PC-3 (cell line): Measurements from ENCODE around the gene SPRTN. TPM values are rescaled to one million over a fixed set of nuclear protein-coding genes. Genes with fewer than 3 reads are reported as not detected.

Experiments
- ATAC-seq: fragments of 200-7000 bp; cut with Tn5 transposase; 2 replicates; pipeline ENCODE4 v1.9.1; 2020; ENCODE audit warnings: mild to moderate bottlenecking, moderate library complexity
- BruUV-seq: library from RNA; stranded (reverse); fragments of 400-500 nt; replicated peaks from 2 replicates; lab custom pipeline; 2021; lab: Mats Ljungman, UMichigan
- CTCF ChIA-PET: fragments of 300-600 bp; sonication (Branson Sonifier 250); formaldehyde crosslinking; loops from one replicate; lab custom pipeline; 2022; ENCODE audit warnings: antibody characterized with exemption; lab: Charles Lee
- POLR2A ChIA-PET: fragments of 300-600 bp; sonication (Branson Sonifier 250); formaldehyde crosslinking; loops from one replicate; lab custom pipeline; 2022; ENCODE audit warnings: antibody characterized with exemption; ENCODE audit not compliant: unreplicated experiment; lab: Charles Lee
- DNase-seq: peaks from one replicate; pipeline ENCODE4 v3.0.0-alpha.2; 2015
- H2AFZ ChIP-seq: fragments of 300-600 bp; sonication (generic); 2 replicates; pipeline ENCODE4 v1.6.0; 2016; ENCODE audit warnings: antibody characterized with exemption, low read length
- H3F3A ChIP-seq: fragments of 300-600 bp; sonication (generic); one replicate; pipeline ENCODE4 v1.6.0; 2017; ENCODE audit warnings: antibody characterized with exemption, low read length, control low read depth, mild to moderate bottlenecking; ENCODE audit not compliant: unreplicated experiment
- H3K27ac ChIP-seq: fragments of 300-600 bp; sonication (generic); 2 replicates; pipeline ENCODE4 v1.5.1; 2016; ENCODE audit warnings: mild to moderate bottlenecking, low read length
- H3K27me3 ChIP-seq: fragments of 300-600 bp; sonication (generic); 2 replicates; pipeline ENCODE4 v1.6.1; 2016; ENCODE audit warnings: low read length, mixed read lengths
- H3K36me3 ChIP-seq: fragments of 300-600 bp; sonication (generic); 2 replicates; pipeline ENCODE4 v1.6.1; 2016; ENCODE audit warnings: low read depth, mixed run types, low read length, mixed read lengths
- H3K4me1 ChIP-seq: fragments of 300-600 bp; sonication (generic); 2 replicates; pipeline ENCODE4 v1.5.1; 2016; ENCODE audit warnings: low read length; ENCODE audit not compliant: insufficient read depth
- H3K4me2 ChIP-seq: fragments of 300-600 bp; sonication (generic); 2 replicates; pipeline ENCODE4 v1.6.0; 2016; ENCODE audit warnings: low read length
- H3K4me3 ChIP-seq: fragments of 300-600 bp; sonication (generic); 2 replicates; pipeline ENCODE4 v1.5.1; 2016; ENCODE audit warnings: mild to moderate bottlenecking, low read length, mixed read lengths
- H3K79me2 ChIP-seq: fragments of 300-600 bp; sonication (generic); 2 replicates; pipeline ENCODE4 v1.6.1; 2017; ENCODE audit warnings: low read length, mixed read lengths
- H3K9ac ChIP-seq: fragments of 300-600 bp; sonication (generic); 2 replicates; pipeline ENCODE4 v1.6.0; 2016; ENCODE audit warnings: mild to moderate bottlenecking, low read length
- H3K9me2 ChIP-seq: fragments of 300-600 bp; sonication (generic); replicated peaks from 2 replicates; pipeline ENCODE4 v1.6.1; 2016; ENCODE audit warnings: mixed run types, low read length, mixed read lengths
- H3K9me3 ChIP-seq: fragments of 300-600 bp; sonication (generic); 2 replicates; pipeline ENCODE4 v1.6.1; 2016; ENCODE audit warnings: low read length, mixed read lengths
- H4K20me1 ChIP-seq: fragments of 300-600 bp; sonication (generic); 2 replicates; pipeline ENCODE4 v1.6.1; 2016; ENCODE audit warnings: low read length, mixed read lengths
- EZH2 ChIP-seq: fragments of 300-600 bp; sonication (generic); IDR thresholded peaks from one replicate; pipeline ENCODE4 v1.6.1; 2017; ENCODE audit warnings: antibody characterized with exemption, mild to moderate bottlenecking, low read length; ENCODE audit not compliant: unreplicated experiment
- EZH2phosphoT487 ChIP-seq: fragments of 300-600 bp; sonication (generic); IDR thresholded peaks from 2 replicates; pipeline ENCODE4 v1.6.1; 2018; ENCODE audit warnings: mild to moderate bottlenecking, antibody characterized with exemption, low read length, borderline replicate concordance
- intact Hi-C: fragments of 100-400 bp; cut with micrococcal nuclease; formaldehyde crosslinking; loops from 2 replicates; pipeline ENCODE4 v1.9.0; 2023
- total RNA-seq: library from RNA; depleted of rRNA; stranded (reverse); fragments of >200 nt; gene quantifications from 2 replicates; pipeline ENCODE4 v1.2.3, GENCODE V29; 2014
- TF ChIP-seq, protein P1 (sequence below): fragments of 300-600 bp; sonication (generic); conservative IDR thresholded peaks from 2 replicates; pipeline ENCODE4 v1.5.1; 2017; ENCODE audit warnings: antibody characterized with exemption, low read depth, mild to moderate bottlenecking, low read length

Gene SPRTN
- total RNA-seq, 1 experiment from 2014 or later = 27.8 TPM

DNA sequence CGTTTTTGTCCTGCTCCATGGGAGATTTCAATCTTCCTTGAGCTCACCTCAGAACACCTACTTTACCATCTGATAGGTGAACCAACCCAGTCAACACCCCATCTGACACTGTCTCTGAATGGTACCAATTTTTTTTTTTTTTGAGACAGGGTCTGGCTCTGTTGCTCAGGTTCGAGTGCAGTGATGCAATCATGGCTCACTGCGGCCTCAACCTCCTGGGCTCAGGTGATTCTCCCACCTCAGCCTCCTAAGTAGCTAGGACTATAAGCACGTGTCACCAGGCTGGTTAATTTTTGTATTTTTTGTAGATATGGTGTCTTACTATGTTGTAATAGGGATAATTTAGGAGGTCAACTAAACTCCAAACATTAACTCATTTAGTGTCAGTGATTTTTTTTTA is 36.3 kb downstream of the SPRTN start:
- no peak overlapping the region for H3K27ac ChIP-seq
- CTCF ChIA-PET = no interaction called here
- TF ChIP-seq, protein P1, sequence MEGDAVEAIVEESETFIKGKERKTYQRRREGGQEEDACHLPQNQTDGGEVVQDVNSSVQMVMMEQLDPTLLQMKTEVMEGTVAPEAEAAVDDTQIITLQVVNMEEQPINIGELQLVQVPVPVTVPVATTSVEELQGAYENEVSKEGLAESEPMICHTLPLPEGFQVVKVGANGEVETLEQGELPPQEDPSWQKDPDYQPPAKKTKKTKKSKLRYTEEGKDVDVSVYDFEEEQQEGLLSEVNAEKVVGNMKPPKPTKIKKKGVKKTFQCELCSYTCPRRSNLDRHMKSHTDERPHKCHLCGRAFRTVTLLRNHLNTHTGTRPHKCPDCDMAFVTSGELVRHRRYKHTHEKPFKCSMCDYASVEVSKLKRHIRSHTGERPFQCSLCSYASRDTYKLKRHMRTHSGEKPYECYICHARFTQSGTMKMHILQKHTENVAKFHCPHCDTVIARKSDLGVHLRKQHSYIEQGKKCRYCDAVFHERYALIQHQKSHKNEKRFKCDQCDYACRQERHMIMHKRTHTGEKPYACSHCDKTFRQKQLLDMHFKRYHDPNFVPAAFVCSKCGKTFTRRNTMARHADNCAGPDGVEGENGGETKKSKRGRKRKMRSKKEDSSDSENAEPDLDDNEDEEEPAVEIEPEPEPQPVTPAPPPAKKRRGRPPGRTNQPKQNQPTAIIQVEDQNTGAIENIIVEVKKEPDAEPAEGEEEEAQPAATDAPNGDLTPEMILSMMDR = no peak
- no peak for TF ChIP-seq EZH2phosphoT487
- no peak for TF ChIP-seq EZH2
- H3K9ac ChIP-seq = no peak overlapping the region
- no peaks in the 10 kb centered on the region for H3F3A ChIP-seq
- H3K4me3 ChIP-seq = no peak overlapping the region
- DNase-seq = no peak
- peaks cover 47% of the 10 kb centered on the region for H3K79me2 ChIP-seq
- POLR2A ChIA-PET = no interaction called here
- no peaks in the 10 kb centered on the region for H3K9me2 ChIP-seq
- no peaks in the 10 kb centered on the region for H3K36me3 ChIP-seq
- no peaks in the 10 kb centered on the region for H3K9me3 ChIP-seq
- H3K27me3 ChIP-seq = no peaks in the 10 kb centered on the region
- H4K20me1 ChIP-seq = peaks cover 7% of the 10 kb centered on the region; the same call in 1 of the 2 replicates
- no peak for ATAC-seq
- no peaks in the 10 kb centered on the region; the same call in 1 of the 2 replicates for H3K4me1 ChIP-seq
- no TSS peak for BruUV-seq
- intact Hi-C loops = no loop called here
- H2AFZ ChIP-seq = no peak overlapping the region
- no peak overlapping the region for H3K4me2 ChIP-seq

GRCh38 chr1:231376101-231376500 is 38.0 kb downstream of the SPRTN start:
- H3F3A ChIP-seq = no peaks in the 10 kb centered on the region
- H3K4me1 ChIP-seq = no peaks in the 10 kb centered on the region; the same call in 1 of the 2 replicates
- no peak overlapping the region for H3K9ac ChIP-seq
- ChIA-PET POLR2A (no interaction called here), CTCF (no interaction called here)
- H3K4me2 ChIP-seq = no peak overlapping the region
- H4K20me1 ChIP-seq = peaks cover 10% of the 10 kb centered on the region; the same call in 1 of the 2 replicates
- H2AFZ ChIP-seq = no peak overlapping the region
- no peak overlapping the region for H3K4me3 ChIP-seq
- no peaks in the 10 kb centered on the region for H3K9me3 ChIP-seq
- no peaks in the 10 kb centered on the region for H3K9me2 ChIP-seq
- DNase-seq (peak; percentile 26), ATAC-seq (peak; percentile 29; the same call in 1 of the 2 replicates)
- BruUV-seq = no TSS peak
- TF ChIP-seq EZH2 = no peak
- no peak for TF ChIP-seq EZH2phosphoT487
- TF ChIP-seq, protein P1 = no peak
- H3K27ac ChIP-seq = no peak overlapping the region
- H3K79me2 ChIP-seq = peaks cover 62% of the 10 kb centered on the region
- no peaks in the 10 kb centered on the region for H3K27me3 ChIP-seq
- no peaks in the 10 kb centered on the region for H3K36me3 ChIP-seq
- intact Hi-C loops = no loop called here

DNA sequence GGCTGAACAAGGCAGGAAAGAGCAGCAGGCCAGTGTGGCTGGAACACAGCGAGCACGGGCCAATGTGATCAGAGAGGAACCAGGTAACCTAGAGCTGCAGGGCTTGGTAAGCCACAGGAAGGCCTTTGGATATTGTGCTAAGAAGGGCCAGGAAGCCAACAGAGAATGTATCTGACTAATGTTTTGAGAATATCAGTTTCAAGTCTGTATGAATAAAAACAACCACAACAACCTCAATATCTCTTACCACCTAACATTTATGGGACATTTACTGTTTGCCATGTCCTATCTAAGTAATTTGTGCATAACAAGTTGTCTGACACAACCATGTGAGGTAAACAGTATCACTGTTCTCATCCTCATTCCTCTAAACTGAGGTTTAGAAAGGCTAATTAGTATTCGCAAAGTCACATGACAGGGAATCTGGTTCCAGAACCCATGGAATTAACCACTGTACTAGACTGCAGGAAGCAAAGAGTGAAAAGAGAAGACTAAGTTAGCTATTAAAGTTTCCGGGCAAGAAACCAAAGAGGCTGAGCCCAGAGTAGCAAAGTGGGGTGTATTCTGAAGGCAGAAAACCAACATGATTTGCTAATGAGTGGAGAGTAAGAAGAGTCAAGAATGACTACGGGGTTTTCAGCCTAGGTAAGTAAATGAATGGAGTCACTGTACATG is 38.9 kb downstream of the SPRTN start:
- intact Hi-C loops = no loop called here

More for the DNA sequence above, 38.9 kb downstream of the SPRTN start:
- no peak overlapping the region for H3K4me3 ChIP-seq
- H3K9me3 ChIP-seq = no peaks in the 10 kb centered on the region
- ChIA-PET POLR2A (no interaction called here), CTCF (no interaction called here)
- H3F3A ChIP-seq = no peaks in the 10 kb centered on the region
- no peaks in the 10 kb centered on the region for H3K27me3 ChIP-seq
- no peak overlapping the region for H3K4me2 ChIP-seq
- no TSS peak for BruUV-seq
- H3K4me1 ChIP-seq = no peaks in the 10 kb centered on the region; the same call in 1 of the 2 replicates
- peaks cover 10% of the 10 kb centered on the region; the same call in 1 of the 2 replicates for H4K20me1 ChIP-seq
- ATAC-seq = 0 out of 2 replicates have a peak, but pooled peaks have one; percentile 27
- H3K9me2 ChIP-seq = no peaks in the 10 kb centered on the region
- no peaks in the 10 kb centered on the region for H3K36me3 ChIP-seq
- TF ChIP-seq, protein P1 = no peak
- no peak for TF ChIP-seq EZH2phosphoT487
- TF ChIP-seq EZH2 = no peak
- no peak overlapping the region for H2AFZ ChIP-seq
- H3K9ac ChIP-seq = no peak overlapping the region
- peak; percentile 20 for DNase-seq
- H3K27ac ChIP-seq = no peak overlapping the region
- H3K79me2 ChIP-seq = peaks cover 70% of the 10 kb centered on the region
